HG03439 (cell line): ENCODE results near the gene HES4.

Experiments used
- ATAC-seq: cut with Tn5 transposase; IDR thresholded peaks from one replicate; pipeline ENCODE4 v1.9.1; 2021; ENCODE audit warnings: mild to moderate bottlenecking, moderate library complexity; ENCODE audit not compliant: unreplicated experiment

Gene HES4, protein sequence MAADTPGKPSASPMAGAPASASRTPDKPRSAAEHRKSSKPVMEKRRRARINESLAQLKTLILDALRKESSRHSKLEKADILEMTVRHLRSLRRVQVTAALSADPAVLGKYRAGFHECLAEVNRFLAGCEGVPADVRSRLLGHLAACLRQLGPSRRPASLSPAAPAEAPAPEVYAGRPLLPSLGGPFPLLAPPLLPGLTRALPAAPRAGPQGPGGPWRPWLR

DNA sequence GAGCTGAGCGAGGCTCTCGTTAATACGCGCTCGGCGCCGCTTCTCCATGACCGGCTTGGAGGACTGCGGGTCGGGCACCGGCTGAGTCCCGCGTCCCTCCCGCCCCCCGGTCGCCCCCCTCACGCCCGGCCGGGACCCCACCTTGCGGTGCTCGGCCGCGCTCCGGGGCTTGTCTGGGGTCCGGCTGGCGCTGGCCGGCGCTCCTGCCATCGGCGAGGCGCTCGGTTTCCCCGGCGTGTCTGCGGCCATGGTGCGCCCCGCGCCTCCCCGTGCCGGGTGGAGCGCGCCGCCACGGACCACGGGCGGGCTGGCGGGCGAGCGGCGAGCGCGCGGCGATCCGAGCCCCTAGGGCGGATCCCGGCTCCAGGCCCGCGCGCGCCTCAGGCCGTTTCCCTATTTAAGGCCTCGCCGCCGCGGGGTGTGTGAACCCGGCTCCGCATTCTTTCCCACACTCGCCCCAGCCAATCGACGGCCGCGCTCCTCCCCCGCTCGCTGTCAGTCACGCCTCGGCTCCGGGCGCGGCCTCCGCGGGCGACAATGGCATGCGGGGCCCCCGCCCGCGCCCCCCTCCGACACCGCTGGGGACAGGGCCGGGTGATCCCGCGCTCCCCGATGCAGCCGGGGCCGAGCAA is at the start of gene HES4:
Gene HES4 (minus strand): TSS at position 373 of the 632 bp plus-strand sequence. CDS start 124 bp downstream, at position 249.
- ATAC-seq: no peak

DNA sequence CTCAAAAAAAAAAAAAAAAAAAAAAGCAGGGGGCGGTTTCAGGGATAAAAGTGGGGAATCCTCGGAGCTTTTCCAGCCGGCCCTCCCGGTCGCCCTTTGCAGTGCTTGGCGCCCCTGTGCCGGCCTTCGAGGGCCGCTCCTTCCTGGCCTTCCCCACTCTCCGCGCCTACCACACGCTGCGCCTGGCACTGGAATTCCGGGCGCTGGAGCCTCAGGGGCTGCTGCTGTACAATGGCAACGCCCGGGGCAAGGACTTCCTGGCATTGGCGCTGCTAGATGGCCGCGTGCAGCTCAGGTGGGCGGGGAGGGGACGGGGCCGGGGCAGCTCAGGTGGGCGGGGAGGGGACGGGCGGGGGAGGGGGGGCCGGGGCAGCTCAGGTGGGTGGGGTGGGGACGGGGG is 48.9 kb upstream of the HES4 start:
- no peak for ATAC-seq

DNA sequence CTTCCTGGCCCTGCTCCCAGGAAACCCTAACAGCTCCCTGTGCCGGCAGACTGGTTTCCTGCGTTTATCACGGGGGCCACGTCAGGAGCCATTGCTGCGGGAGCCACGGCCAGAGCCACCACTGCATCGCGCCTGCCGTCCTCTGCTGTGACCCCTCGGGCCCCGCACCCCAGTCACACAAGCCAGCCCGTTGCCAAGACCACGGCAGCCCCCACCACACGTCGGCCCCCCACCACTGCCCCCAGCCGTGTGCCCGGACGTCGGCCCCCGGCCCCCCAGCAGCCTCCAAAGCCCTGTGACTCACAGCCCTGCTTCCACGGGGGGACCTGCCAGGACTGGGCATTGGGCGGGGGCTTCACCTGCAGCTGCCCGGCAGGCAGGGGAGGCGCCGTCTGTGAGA is 48.1 kb upstream of the HES4 start:
- ATAC-seq: no peak

- no peak for ATAC-seq
Observed at GRCh38 chr1:1047407-1047806, 47.5 kb upstream of the HES4 start.

DNA sequence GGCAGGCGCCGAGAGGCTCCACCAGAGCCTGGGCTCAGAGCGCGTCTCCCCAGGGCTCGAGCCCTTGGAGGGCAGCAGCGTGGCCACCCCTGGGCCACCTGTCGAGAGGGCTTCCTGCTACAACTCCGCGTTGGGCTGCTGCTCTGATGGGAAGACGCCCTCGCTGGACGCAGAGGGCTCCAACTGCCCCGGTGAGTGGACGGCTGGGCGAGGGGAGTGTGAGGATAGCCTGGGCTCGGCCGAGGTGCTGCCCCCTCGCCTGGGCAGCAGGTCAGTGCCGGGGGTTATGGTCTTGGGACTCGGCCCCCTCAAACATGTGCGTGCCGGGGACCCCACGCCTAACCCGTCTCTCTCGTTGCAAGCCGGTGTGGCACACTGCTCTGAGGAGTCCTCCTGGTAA is 46.9 kb upstream of the HES4 start:
- ATAC-seq: no peak

DNA sequence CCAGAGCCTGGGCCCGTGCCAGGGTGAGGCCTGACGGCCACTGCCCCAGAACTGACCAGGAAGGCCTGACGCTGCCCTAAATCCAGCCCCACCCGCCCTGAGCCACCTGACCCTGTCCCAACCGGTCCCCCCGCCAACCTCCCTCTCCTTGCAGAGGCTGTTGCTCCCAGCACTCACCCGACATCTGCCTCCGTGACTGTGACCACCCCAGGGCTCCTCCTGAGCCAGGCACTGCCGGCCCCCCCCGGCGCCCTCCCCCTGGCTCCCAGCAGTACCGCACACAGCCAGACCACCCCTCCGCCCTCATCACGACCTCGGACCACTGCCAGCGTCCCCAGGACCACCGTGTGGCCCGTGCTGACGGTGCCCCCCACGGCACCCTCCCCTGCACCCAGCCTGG is 46.3 kb upstream of the HES4 start:
- ATAC-seq: no peak

DNA sequence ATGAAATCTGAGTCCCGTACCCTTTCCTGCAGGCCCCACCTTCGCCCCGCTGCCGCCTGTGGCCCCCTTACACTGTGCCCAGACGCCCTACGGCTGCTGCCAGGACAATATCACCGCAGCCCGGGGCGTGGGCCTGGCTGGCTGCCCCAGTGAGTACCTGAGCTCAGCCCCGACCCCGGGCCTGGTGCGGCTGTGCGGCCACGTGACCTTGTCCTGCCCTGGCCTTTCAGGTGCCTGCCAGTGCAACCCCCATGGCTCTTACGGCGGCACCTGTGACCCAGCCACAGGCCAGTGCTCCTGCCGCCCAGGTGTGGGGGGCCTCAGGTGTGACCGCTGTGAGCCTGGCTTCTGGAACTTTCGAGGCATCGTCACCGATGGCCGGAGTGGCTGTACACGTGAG is 45.2 kb upstream of the HES4 start:
- ATAC-seq: no peak

DNA sequence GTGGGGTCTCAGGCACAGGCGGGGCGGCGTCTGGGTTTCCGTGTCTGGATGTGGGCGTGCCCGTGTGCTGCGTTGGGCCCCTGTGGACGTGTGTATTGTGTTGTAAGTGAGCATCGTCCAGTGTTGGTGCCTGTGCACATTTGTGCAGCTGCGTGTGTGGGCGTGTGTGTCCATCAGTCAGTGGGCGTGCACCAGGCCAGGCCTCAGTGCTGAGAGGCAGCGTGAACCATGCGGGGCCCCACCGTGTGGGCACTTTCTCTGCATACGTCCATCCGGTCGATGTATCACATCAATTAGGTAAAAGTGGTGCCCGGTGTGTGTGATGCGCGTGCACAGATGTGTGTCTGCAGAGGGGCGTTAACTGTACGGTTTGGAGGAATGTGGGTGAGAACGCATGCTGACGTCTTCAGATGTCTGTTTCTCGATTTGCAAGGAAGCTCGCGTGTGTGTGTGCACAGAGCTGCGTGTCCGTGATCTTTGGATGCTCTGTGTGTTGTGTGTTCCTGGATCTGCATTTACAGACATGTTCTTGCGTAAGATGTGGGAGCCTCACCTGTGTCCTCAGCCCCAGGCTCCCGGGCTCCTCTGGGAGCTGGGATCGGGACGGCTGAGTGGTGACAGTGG is 44.7 kb upstream of the HES4 start:
- ATAC-seq: no peak

DNA sequence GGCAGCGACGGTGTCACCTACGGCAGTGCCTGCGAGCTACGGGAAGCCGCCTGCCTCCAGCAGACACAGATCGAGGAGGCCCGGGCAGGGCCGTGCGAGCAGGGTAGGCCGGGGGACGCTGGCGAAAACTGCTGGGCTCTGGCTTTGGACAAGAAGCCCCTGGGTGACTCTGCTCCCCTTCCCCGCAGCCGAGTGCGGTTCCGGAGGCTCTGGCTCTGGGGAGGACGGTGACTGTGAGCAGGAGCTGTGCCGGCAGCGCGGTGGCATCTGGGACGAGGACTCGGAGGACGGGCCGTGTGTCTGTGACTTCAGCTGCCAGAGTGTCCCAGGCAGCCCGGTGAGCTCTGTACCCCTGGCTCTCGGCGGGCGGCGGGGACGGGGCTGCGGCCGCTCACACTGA is 44.0 kb upstream of the HES4 start:
- ATAC-seq: no peak

DNA sequence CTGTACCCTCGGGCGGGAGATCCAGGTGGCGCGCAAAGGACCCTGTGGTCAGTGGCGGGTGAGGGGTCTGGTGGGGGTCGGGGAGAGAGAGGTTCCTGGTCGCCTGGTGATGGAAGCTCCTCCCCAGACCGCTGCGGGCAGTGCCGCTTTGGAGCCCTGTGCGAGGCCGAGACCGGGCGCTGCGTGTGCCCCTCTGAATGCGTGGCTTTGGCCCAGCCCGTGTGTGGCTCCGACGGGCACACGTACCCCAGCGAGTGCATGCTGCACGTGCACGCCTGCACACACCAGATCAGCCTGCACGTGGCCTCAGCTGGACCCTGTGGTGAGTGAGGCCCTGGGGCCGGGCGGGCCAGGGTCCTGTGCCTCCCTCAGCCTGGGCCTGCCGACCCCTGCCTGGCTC is 43.5 kb upstream of the HES4 start:
- ATAC-seq: no peak

DNA sequence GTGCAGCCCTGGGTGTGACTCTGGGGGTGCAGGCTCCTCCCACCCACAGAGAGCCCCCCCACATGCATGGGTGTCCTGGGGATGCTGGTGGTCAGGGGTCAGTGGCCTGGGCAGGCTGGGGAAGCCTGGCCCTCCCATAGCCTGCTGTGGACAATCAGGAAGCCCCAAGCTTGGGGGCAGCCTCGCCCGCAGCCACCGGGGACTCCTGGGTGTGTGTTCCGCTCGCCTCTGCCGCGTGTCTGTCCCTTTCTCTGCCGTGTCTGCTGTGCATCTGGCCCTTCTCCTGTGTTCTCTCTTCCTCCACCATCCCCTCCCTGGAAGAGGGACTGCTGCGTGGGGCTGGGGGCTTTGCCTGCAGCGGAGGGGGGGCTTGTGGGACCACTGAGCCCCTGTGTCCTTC is 42.9 kb upstream of the HES4 start:
- no peak for ATAC-seq

- ATAC-seq: no peak
Observed at GRCh38 chr1:1041873-1042272, 42.0 kb upstream of the HES4 start.

DNA sequence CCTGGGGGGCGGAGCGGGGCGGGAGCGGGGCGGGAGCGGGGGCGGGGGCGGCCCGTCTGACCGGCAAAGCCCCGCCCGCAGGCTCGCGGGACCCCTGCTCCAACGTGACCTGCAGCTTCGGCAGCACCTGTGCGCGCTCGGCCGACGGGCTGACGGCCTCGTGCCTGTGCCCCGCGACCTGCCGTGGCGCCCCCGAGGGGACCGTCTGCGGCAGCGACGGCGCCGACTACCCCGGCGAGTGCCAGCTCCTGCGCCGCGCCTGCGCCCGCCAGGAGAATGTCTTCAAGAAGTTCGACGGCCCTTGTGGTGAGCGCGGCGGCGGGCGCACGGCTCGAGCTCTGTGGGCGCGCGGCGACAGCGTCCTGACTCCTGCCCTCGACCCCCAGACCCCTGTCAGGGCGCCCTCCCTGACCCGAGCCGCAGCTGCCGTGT is 41.2 kb upstream of the HES4 start:
- no peak for ATAC-seq

DNA sequence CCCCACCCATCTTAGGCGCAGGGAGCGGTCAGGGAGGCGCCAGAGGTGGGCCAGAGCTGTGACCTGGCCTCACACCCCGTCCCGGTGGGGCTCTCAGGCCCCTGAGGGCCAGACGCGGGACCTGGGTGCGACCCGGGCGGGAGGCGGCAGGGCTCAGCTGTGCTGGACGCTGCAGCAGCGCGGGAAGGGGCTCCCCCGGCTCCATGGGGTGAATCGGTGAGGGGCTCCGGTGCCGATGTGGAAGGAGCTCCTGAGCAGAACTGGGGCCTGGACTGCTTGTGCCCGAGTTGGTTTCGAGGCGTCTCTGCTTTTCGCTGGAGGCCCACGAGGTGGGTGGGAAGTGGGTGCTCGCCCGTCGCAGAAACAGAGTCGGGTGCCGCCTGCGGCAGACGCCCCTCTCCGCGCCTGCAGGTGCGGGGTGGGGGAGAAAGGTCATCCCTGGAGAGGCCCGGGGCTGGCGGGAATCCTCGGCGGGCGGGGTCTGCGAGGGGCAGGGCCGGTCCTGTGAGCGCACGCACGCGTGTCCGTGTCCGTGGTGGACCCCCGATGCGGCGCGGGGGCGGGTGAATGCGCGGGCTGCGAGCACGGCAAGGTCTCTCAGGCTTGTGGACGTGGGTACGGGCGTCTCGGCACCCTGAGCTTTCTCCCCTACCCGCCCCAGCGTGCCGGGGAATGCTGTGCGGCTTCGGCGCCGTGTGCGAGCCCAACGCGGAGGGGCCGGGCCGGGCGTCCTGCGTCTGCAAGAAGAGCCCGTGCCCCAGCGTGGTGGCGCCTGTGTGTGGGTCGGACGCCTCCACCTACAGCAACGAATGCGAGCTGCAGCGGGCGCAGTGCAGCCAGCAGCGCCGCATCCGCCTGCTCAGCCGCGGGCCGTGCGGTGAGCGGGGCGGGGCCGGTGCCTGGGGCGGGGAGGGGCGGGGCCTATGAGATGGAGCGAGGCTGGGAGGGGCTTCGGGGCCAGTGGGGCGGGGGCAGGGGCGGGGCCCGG is 40.4 kb upstream of the HES4 start:
- ATAC-seq: no peak

- ATAC-seq: no peak
Observed at GRCh38 chr1:1039145-1039910, 39.4 kb upstream of the HES4 start.

DNA sequence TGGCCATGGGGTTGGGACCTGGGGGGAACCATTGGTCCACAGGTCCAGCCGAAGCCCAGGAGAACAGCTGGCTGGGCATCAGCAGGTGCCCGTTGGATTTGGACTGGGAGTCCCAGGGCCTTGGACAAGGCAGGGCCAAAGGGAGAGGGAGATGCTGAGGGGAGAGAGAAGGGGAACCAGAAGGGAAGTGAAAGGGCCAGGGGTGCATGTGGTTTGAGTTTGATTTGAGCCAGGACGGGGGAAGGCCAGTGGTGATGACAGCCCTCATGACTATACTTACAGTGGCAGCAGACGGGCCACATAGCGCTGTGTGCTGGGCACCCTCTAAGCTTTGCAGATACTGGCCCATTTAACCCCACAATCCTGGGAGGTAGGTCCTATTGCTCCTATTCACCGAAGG is 38.8 kb upstream of the HES4 start:
- no peak for ATAC-seq

GRCh38 chr1:1037366-1038327 is 37.8 kb upstream of the HES4 start:
- no peak for ATAC-seq

GRCh38 chr1:1035291-1035943 is 35.5 kb upstream of the HES4 start:
- no peak for ATAC-seq

DNA sequence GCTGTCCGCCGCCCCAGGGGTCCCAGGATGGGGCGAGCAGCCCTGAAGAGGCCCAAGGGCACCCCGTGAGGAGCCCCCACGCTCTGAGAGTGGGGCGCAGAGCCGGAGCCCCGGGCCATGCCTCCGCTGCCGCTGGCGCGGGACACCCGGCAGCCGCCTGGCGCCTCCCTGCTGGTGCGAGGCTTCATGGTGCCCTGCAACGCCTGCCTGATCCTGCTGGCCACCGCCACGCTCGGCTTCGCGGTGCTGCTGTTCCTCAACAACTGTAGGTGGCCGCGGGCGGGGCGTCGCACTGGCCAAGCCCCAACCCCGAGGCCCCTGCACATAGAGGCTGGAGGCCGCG is 34.5 kb upstream of the HES4 start:
- ATAC-seq: no peak
